ENCODE data around the gene RABGAP1L.

Gene RABGAP1L

DNA sequence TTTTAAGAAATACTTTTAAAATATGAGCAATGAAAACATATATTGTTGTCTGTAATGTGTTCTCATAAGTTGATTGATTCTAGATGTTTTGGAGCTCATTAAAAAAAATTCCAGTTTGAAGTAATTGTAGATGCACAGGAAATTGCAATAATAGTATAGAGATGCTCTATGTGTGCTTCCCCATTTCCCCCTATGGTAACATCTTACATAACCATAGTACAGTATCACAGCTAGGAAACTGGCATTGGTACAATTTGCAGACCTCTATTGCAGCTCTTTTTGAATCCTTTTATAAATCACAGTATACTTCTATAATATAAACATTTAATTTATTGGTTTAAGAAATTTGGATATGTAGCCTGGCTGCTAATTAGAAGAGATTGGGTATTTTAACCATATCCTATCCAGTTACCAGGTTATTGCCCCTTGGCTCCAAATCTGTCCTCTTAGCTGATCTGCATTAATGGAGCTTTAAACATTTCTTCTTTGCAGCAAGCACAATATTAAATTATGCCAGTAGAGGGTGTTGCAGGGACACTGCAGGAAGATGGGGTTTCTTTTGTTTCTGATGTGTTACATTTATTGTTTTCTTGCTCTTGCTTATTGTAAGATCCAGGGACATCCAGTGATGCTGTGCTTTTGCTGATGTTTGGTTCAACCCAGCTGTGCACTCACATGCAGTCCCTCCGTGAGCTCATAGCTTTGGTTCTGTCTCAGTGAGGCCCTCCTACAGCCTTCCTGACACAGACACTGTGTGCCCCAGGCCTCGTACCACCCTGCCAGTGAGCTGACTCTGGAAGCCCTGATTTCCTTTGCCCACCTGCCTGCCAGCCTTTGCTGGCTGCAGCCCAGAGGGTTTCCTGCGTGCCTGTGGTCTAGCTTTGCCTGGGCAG, 103.3 kb downstream of the RABGAP1L start:
- H3K79me2 ChIP-seq (ENCODE audit: low read length) = no peaks in the 10 kb centered on the region
- H3K27ac ChIP-seq (ENCODE audit: low read length) = no peak overlapping the region
- no peaks in the 10 kb centered on the region for H3K36me3 ChIP-seq (replicated peaks; ENCODE audit: low read depth, low read length)
- no peaks in the 10 kb centered on the region for H3K4me1 ChIP-seq (ENCODE audit: low read length)
- peaks cover 8% of the 10 kb centered on the region; the same call in 1 of the 2 replicates for H4K20me1 ChIP-seq (ENCODE audit: insufficient read depth, low read length)
- H3K4me2 ChIP-seq (ENCODE audit: low read length) = no peak overlapping the region
- TF ChIP-seq EZH2phosphoT487 (IDR thresholded peaks at IDR 0.05; ENCODE audit: low read depth) = no peak
- peak; percentile 85 for TF ChIP-seq CTCF (IDR thresholded peaks at IDR 0.05; ENCODE audit: low read depth, low read length)
- H2AFZ ChIP-seq (ENCODE audit: low read depth, low read length) = no peak overlapping the region
- H3K4me3 ChIP-seq (ENCODE audit: low read length) = no peak overlapping the region
- no peaks in the 10 kb centered on the region for H3K27me3 ChIP-seq (ENCODE audit: low read depth, low read length)
- no peak overlapping the region for H3K9ac ChIP-seq (ENCODE audit: low read length)
- H3K9me3 ChIP-seq (ENCODE audit: insufficient read depth, low read length) = no peaks in the 10 kb centered on the region

DNA sequence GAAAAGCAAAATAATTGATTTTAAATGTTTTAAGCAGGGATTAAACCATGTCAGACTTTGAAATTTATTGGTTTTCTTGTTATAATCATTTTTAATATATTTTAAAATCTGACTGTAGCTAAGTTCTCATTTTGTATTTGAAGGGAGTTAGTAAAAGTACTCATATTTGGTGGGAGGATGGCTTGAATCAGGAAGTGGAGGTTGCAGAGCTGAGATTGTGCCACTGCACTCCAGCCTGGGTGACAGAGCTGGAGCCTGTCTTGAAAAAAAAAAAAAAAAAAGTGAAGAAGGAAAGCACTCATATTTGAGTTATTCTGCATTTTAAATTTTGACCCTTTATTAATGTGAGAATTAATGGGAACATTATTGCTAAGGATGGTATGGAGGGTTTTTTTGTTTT, 106.0 kb downstream of the RABGAP1L start:
- H3K36me3 ChIP-seq (replicated peaks; ENCODE audit: low read depth, low read length) = no peaks in the 10 kb centered on the region
- no peak overlapping the region for H2AFZ ChIP-seq (ENCODE audit: low read depth, low read length)
- no peak overlapping the region for H3K4me3 ChIP-seq (ENCODE audit: low read length)
- H3K79me2 ChIP-seq (ENCODE audit: low read length) = no peaks in the 10 kb centered on the region
- H4K20me1 ChIP-seq (ENCODE audit: insufficient read depth, low read length) = peaks cover 8% of the 10 kb centered on the region; the same call in 1 of the 2 replicates
- H3K27ac ChIP-seq (ENCODE audit: low read length) = no peak overlapping the region
- H3K4me2 ChIP-seq (ENCODE audit: low read length) = no peak overlapping the region
- TF ChIP-seq CTCF (IDR thresholded peaks at IDR 0.05; ENCODE audit: low read depth, low read length) (no peak), EZH2phosphoT487 (IDR thresholded peaks at IDR 0.05; ENCODE audit: low read depth) (no peak)
- no peaks in the 10 kb centered on the region for H3K9me3 ChIP-seq (ENCODE audit: insufficient read depth, low read length)
- H3K9ac ChIP-seq (ENCODE audit: low read length) = no peak overlapping the region
- no peaks in the 10 kb centered on the region for H3K27me3 ChIP-seq (ENCODE audit: low read depth, low read length)
- no peaks in the 10 kb centered on the region for H3K4me1 ChIP-seq (ENCODE audit: low read length)

DNA sequence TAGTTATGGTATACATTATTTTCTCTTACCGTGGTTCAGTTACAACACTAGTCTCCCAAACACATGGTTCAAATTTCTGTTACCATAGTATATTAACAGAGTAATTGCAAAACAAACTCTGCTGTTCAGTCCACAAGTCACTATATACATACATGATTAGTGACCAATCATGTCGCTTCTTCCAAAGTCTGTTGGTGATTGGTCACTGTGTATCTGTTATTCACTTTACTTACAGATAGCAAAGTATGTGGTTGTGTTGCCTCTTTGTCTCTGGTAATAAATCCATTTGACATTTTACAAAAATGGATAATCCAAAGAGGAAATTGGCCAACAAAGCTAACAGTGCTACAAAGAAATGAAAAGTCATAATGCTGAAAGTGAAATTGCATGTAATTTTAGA, 107.2 kb downstream of the RABGAP1L start:
- no peak overlapping the region for H3K4me2 ChIP-seq (ENCODE audit: low read length)
- H3K79me2 ChIP-seq (ENCODE audit: low read length) = no peaks in the 10 kb centered on the region
- H2AFZ ChIP-seq (ENCODE audit: low read depth, low read length) = no peak overlapping the region
- H3K4me3 ChIP-seq (ENCODE audit: low read length) = no peak overlapping the region
- peaks cover 8% of the 10 kb centered on the region; the same call in 1 of the 2 replicates for H4K20me1 ChIP-seq (ENCODE audit: insufficient read depth, low read length)
- no peaks in the 10 kb centered on the region for H3K27me3 ChIP-seq (ENCODE audit: low read depth, low read length)
- TF ChIP-seq EZH2phosphoT487 (IDR thresholded peaks at IDR 0.05; ENCODE audit: low read depth) = no peak
- TF ChIP-seq CTCF (IDR thresholded peaks at IDR 0.05; ENCODE audit: low read depth, low read length) = no peak
- no peak overlapping the region for H3K27ac ChIP-seq (ENCODE audit: low read length)
- H3K36me3 ChIP-seq (replicated peaks; ENCODE audit: low read depth, low read length) = no peaks in the 10 kb centered on the region
- H3K4me1 ChIP-seq (ENCODE audit: low read length) = no peaks in the 10 kb centered on the region
- no peak overlapping the region for H3K9ac ChIP-seq (ENCODE audit: low read length)
- H3K9me3 ChIP-seq (ENCODE audit: insufficient read depth, low read length) = no peaks in the 10 kb centered on the region

- Histone ChIP-seq H3K4me3 (ENCODE audit: low read length) (no peak overlapping the region), H2AFZ (ENCODE audit: low read depth, low read length) (no peak overlapping the region), H3K36me3 (replicated peaks; ENCODE audit: low read depth, low read length) (no peaks in the 10 kb centered on the region), H3K4me1 (ENCODE audit: low read length) (no peaks in the 10 kb centered on the region), H3K9ac (ENCODE audit: low read length) (no peak overlapping the region), H4K20me1 (ENCODE audit: insufficient read depth, low read length) (peaks cover 7% of the 10 kb centered on the region; the same call in 1 of the 2 replicates), H3K27ac (ENCODE audit: low read length) (no peak overlapping the region), H3K79me2 (ENCODE audit: low read length) (no peaks in the 10 kb centered on the region), H3K4me2 (ENCODE audit: low read length) (no peak overlapping the region), H3K9me3 (ENCODE audit: insufficient read depth, low read length) (no peaks in the 10 kb centered on the region), H3K27me3 (ENCODE audit: low read depth, low read length) (no peaks in the 10 kb centered on the region)
- no peak for TF ChIP-seq CTCF (IDR thresholded peaks at IDR 0.05; ENCODE audit: low read depth, low read length)
- no peak for TF ChIP-seq EZH2phosphoT487 (IDR thresholded peaks at IDR 0.05; ENCODE audit: low read depth)
Measured at GRCh38 chr1:174266991-174267612, 107.8 kb downstream of the RABGAP1L start.
